ENCODE measurements around the gene SEC11C. TPM values are rescaled to one million over a fixed set of nuclear protein-coding genes. Genes with fewer than 3 reads are reported as not detected.

SEC11C gene
- total and polyA plus RNA-seq, 2 donors (not counting 1 experiment from before 2014, with no cell fraction given): 29.0 to 76.8 TPM

DNA sequence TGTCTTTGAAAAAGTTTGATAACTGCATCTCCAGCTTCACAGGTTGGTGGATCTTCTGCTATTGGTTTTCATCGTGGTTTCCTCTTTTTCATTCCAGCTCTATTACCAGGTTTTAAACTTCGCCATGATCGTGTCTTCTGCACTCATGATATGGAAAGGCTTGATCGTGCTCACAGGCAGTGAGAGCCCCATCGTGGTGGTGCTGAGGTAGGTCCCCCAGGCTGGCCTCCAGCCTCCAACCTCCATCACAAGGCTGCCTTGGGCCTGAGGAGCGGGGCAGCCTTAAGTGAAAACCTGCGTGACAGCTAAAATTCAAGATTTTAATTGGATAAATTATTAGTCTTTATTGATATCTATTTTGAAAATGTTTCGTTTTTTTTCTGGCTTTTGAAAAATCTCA is 9.7 kb downstream of the SEC11C start:
- intact Hi-C loops (cut with micrococcal nuclease): no loop called here
- H3K4me3 Mint-ChIP-seq: no peak overlapping the region
- no peak overlapping the region for H3K27ac ChIP-seq (ENCODE audit: low read length in 2 of 2)
- H3K27me3 Mint-ChIP-seq: no peaks in the 10 kb centered on the region
- H3K4me3 ChIP-seq (ENCODE audit: control extremely low read depth in 1 of 5, extremely low read depth in 1 of 5, insufficient read depth in 1 of 5, low read depth in 2 of 5, low read length in 4 of 5): no peak overlapping the region
- H2AFZ ChIP-seq (ENCODE audit: insufficient read depth, low read depth, low read length, poor library complexity, severe bottlenecking): no peak overlapping the region
- no peak overlapping the region for H3K9ac ChIP-seq (ENCODE audit: low read length)
- peaks cover 0 to under 1% of the 10 kb centered on the region in 2 donors for H3K4me1 ChIP-seq (ENCODE audit: control insufficient read depth in 2 of 2, insufficient read depth in 2 of 2, low read length in 2 of 2)
- ATAC-seq (ENCODE audit: low read depth): no peak
- H3K27me3 ChIP-seq (replicated peaks in 1 of 4; ENCODE audit: control extremely low read depth in 1 of 4, control insufficient read depth in 3 of 4, insufficient read depth in 4 of 4, low read length in 3 of 4): no peaks in the 10 kb centered on the region
- POLR2A ChIA-PET: no interaction called here
- no peak overlapping the region for H3K27ac Mint-ChIP-seq
- DNase-seq: no peak
- H3K4me2 ChIP-seq (replicated peaks; ENCODE audit: low read depth, low read length, poor library complexity, severe bottlenecking): no peak overlapping the region
- TF ChIP-seq, protein P1, sequence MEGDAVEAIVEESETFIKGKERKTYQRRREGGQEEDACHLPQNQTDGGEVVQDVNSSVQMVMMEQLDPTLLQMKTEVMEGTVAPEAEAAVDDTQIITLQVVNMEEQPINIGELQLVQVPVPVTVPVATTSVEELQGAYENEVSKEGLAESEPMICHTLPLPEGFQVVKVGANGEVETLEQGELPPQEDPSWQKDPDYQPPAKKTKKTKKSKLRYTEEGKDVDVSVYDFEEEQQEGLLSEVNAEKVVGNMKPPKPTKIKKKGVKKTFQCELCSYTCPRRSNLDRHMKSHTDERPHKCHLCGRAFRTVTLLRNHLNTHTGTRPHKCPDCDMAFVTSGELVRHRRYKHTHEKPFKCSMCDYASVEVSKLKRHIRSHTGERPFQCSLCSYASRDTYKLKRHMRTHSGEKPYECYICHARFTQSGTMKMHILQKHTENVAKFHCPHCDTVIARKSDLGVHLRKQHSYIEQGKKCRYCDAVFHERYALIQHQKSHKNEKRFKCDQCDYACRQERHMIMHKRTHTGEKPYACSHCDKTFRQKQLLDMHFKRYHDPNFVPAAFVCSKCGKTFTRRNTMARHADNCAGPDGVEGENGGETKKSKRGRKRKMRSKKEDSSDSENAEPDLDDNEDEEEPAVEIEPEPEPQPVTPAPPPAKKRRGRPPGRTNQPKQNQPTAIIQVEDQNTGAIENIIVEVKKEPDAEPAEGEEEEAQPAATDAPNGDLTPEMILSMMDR (IDR thresholded peaks at IDR 0.05): no peak
- H3K9me3 ChIP-seq (ENCODE audit: control extremely low read depth in 1 of 3, control insufficient read depth in 2 of 3, insufficient read depth in 1 of 3, low read length in 2 of 3): no peaks in the 10 kb centered on the region
- H3K4me1 Mint-ChIP-seq: peaks cover 25% of the 10 kb centered on the region
- peaks cover 25% of the 10 kb centered on the region for H4K20me1 ChIP-seq (ENCODE audit: control insufficient read depth, insufficient read depth, low read length, poor library complexity, severe bottlenecking)
- H3K36me3 ChIP-seq (replicated peaks in 1 of 2; ENCODE audit: control extremely low read depth in 1 of 2, control insufficient read depth in 1 of 2, extremely low read depth in 1 of 2, insufficient read depth in 2 of 2, low read length in 1 of 2): peaks cover 2 to 57% of the 10 kb centered on the region in 2 experiments
- WGBS (ENCODE audit: insufficient coverage): no CpG with 5 or more reads among the region's 8 CpGs
- peaks cover 37% of the 10 kb centered on the region for H3K79me2 ChIP-seq (ENCODE audit: control insufficient read depth, insufficient read depth, low read length)
- CTCF ChIA-PET: interaction anchor here (0.5 to 0.8 kb wide), 3 partner anchors 8 to 159 kb away, joined by 3 to 4 read pairs (median 3); no protein-coding TSS in a partner anchor
- no peaks in the 10 kb centered on the region for H3K9me3 Mint-ChIP-seq (ENCODE audit: insufficient read depth)

GRCh38 chr18:59150236-59150635 is 10.6 kb downstream of the SEC11C start:
- peaks cover 29% of the 10 kb centered on the region for H3K79me2 ChIP-seq (ENCODE audit: control insufficient read depth, insufficient read depth, low read length)
- H3K9ac ChIP-seq (ENCODE audit: low read length): no peak overlapping the region
- WGBS (ENCODE audit: insufficient coverage): 91% methylated on average over 7 of the region's 11 CpGs
- ChIA-PET POLR2A (no interaction called here), CTCF (interaction anchor here (0.8 kb wide), 1 partner anchor 66 kb away, joined by 3 read pairs; no protein-coding TSS in a partner anchor)
- no peak overlapping the region for H2AFZ ChIP-seq (ENCODE audit: insufficient read depth, low read depth, low read length, poor library complexity, severe bottlenecking)
- H3K27ac ChIP-seq (ENCODE audit: low read length in 2 of 2): no peak overlapping the region
- Mint-ChIP-seq H3K4me3 (no peak overlapping the region), H3K27ac (no peak overlapping the region), H3K27me3 (no peaks in the 10 kb centered on the region), H3K9me3 (ENCODE audit: insufficient read depth) (no peaks in the 10 kb centered on the region), H3K4me1 (peaks cover 21% of the 10 kb centered on the region)
- intact Hi-C loops (cut with micrococcal nuclease): no loop called here
- no peak overlapping the region for H3K4me2 ChIP-seq (replicated peaks; ENCODE audit: low read depth, low read length, poor library complexity, severe bottlenecking)
- no peaks in the 10 kb centered on the region for H3K9me3 ChIP-seq (ENCODE audit: control extremely low read depth in 1 of 3, control insufficient read depth in 2 of 3, insufficient read depth in 1 of 3, low read length in 2 of 3)
- DNase-seq (no peak), ATAC-seq (ENCODE audit: low read depth) (no peak)
- H4K20me1 ChIP-seq (ENCODE audit: control insufficient read depth, insufficient read depth, low read length, poor library complexity, severe bottlenecking): peaks cover 18% of the 10 kb centered on the region
- H3K4me3 ChIP-seq (ENCODE audit: control extremely low read depth in 1 of 5, extremely low read depth in 1 of 5, insufficient read depth in 1 of 5, low read depth in 2 of 5, low read length in 4 of 5): no peak overlapping the region
- H3K4me1 ChIP-seq (ENCODE audit: control insufficient read depth in 2 of 2, insufficient read depth in 2 of 2, low read length in 2 of 2): no peaks in the 10 kb centered on the region
- TF ChIP-seq EZH2 (IDR thresholded peaks at IDR 0.05; ENCODE audit: borderline replicate concordance, insufficient read depth, low read depth, low read length, poor library complexity, severe bottlenecking): no peak
- TF ChIP-seq, protein P1 (IDR thresholded peaks at IDR 0.05): no peak
- peaks cover 6 to 63% of the 10 kb centered on the region in 2 experiments for H3K36me3 ChIP-seq (replicated peaks in 1 of 2; ENCODE audit: control extremely low read depth in 1 of 2, control insufficient read depth in 1 of 2, extremely low read depth in 1 of 2, insufficient read depth in 2 of 2, low read length in 1 of 2)
- no peaks in the 10 kb centered on the region for H3K27me3 ChIP-seq (replicated peaks in 1 of 4; ENCODE audit: control extremely low read depth in 1 of 4, control insufficient read depth in 3 of 4, insufficient read depth in 4 of 4, low read length in 3 of 4)

Data from B cell (primary cell).